ENCODE measurements around the gene ADARB2.

The ADARB2 gene

DNA sequence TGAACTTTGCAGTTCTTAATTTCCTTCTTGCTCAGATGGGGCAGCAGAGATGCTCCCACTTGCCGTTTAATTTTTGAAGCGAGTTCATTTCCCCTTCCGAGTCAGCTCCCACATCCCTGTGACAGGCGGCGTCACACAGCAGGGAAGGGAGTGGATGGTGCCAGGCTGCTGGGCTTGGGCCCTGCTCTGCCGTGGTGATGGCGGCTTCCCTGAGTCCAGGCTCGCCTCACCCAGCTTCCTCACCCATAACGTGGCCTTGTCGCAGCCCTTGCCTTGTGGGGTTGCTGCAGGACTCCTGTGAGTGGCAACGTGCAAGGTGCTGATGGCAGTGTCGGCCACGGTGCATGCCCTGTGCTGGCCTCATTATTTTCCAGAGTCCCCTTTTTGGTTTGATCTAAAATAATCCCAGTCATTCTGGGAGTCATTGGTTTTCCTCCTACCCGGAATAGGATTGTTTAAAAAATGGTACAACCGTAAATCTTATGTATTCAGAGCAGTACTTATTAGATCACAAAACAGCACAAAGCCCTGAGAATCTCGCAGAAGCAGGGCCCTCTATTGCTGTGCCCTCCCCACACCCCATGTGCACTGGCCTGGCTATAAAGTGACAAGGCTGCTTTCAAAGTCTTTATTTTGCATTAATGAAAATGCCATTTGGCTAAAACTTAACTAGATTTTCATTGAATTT lies 421.1 kb downstream of the ADARB2 start:
- DNase-seq (ENCODE audit: low spot score): no peak

DNA sequence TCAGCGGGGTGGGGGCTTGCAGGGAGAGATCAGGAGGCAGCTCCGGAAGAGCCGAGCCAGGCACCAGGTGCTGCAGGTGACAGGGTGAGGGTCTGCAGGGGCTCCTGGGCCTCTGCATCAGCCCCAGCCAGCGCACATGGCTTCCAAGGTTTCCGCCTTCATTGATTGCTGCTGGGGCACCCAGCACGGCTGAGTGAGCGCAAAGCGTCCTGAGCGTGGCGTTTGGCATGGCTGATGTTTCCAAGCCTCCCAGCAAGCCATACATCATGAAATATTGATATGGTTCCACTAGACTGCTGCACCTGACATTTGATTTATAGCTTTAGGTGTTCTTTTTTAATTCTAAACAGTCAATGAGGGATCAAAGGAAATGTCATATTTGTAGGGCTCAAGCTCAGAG lies 422.1 kb downstream of the ADARB2 start:
- no peak for DNase-seq (ENCODE audit: low spot score)

DNA sequence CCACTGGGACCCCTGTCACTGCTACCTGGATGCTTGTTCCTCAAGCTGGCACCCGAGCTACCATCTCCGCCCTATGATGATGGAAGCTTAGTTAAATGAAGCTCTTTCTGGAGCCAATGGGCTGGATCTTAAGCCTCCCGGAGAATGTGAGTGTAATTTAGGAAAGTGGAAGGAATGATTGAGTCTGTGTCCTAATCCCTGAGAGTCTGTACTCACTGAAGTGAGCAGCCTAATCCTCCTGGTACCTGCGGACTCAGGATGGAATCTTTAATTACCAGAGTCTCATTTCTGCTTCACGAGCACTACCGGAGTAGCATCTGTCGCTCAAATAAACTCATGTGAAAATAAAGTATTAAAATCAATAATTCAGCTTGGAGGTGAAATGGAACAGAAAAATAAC lies 425.6 kb downstream of the ADARB2 start:
- no peak for DNase-seq (ENCODE audit: low spot score)

DNA sequence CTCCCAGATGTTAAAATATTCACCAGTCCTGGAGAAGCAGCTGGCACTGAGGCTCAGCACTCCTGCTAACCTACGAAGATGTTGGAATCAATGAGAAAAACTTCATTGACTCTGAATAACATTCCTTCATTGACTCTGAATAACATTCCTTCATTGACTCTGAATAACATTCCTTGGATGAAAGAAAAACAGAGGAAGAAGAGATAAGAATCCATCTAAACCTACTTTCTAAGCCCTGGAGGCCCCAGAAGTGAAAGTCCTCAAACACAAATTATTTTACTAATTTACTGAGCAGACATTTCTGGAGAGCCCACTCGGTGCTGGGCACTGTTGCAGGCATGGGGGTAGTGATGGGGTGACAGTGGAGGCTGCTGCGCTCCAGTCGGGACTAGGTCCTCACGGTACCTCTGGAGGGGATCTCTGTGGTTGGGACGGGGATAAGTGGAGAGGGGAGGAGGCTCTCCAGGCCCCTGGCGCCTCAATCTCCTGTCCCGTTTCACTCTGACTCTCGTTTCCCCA lies 427.0 kb downstream of the ADARB2 start:
- no peak for DNase-seq (ENCODE audit: low spot score)

DNA sequence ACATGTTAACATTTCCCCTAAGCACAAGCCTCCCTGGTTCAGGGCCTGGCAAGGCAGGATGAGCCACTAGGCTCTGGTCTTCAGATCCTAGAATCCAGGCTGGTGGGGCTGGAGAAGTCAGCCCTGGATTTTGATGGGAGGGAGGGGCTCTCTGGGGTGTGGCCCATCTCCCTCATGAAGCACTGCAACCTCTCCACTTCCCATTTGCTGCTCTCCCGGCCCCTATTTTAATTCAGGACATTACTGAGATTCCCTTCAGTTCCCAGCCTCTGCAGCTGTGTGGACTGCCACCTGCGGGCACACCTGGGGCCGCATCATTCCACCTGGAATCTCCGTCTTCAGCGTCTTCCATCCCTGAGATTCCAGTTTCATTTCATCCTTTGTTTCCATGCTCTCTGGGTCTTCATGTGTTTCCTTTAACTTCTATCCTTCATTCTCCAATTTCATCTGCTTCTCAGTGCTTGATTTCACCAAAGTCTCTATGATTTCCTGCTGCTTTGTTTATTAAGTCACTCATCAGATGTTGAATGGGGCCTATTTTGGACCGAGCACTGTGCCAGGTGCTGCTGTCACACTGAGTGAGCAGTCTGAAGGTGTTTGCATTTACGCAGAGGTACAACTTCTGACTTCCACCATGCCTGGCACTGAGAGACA lies 427.6 kb downstream of the ADARB2 start:
- no peak for DNase-seq (ENCODE audit: low spot score)

DNA sequence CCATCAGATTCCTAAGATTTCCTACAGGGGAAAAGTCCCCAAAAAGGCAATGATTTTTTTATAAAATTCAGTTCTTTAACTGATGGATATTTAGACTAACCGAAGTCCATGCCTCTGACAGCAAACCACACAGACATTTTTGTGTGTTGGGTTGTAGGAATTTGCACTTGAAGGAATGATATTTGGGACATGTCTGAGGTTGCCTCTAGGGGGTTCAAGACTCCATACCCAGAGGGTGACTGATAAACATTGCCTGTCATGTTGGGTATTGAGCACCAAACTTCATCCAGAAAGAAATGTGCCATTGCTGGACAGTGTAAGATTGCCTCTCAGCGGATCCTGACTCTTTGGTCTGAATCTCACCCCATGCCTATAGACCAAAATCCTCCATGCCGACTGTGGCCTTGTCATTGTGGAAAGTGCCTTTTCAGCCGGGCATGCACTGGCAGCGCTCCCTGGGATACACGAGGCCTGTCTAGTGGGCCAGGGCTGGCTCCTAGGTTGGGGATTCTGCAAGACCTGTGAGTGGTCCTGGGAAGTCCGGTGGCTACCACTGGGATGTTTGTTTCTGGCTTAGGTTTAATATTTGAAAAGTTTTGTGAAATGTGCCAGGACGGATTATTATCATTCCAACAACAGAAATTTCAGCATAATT lies 428.2 kb downstream of the ADARB2 start:
- no peak for DNase-seq (ENCODE audit: low spot score)

DNA sequence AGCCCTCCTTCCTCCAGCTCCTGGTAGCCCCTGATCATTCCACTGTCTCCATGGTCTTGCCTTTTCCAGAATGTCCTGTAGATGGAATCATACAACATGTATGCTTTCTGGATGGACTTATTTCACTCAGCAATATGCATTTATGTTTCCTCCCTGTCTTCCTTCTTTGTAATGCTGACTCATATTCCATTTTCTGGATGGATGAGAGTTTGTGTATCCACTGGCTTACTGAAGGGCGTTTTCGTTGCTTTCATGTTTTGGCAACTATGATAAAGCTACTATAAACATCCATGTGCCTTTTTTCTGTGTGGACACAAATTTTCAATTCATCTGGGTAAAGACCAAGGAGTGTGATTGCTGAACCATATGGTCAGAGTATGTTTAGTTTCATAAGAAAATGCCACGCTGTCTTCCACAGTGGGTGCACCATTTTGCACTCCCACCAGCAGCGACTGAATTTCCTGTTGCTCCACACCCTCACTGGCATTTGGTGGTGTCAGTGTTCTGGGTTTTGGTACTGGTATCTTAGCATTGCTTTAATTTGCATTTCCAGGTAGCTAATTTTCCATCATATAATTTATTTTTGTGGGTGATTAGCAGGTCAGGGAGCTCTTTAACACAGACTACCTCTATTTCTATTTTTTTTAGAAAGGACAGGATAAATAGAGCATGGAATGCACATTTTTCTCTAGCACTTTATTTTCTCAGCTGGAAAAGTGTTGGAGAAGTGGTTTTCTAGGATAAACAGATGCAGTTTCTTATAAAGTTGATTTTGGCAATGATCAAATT lies 429.0 kb downstream of the ADARB2 start:
- no peak for DNase-seq (ENCODE audit: low spot score)

DNA sequence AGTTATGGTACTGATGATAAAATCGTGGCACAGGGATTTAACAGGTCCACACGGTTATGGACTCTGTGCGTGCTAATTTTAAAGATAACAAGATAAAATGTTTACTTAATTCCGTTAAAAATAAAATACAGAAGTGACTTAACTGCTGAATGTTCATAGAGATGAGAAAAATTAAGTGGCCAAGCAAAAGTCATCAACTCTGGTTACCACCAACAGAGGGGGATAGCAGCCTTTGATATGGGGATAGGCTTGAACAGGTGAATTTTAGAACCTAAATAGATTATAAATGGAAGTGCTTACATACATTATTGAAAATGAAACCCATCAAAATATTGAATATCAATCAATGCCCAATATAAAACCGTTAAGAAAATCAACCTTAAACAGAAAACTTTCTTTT lies 436.2 kb downstream of the ADARB2 start:
- no peak for DNase-seq (ENCODE audit: low spot score)

DNA sequence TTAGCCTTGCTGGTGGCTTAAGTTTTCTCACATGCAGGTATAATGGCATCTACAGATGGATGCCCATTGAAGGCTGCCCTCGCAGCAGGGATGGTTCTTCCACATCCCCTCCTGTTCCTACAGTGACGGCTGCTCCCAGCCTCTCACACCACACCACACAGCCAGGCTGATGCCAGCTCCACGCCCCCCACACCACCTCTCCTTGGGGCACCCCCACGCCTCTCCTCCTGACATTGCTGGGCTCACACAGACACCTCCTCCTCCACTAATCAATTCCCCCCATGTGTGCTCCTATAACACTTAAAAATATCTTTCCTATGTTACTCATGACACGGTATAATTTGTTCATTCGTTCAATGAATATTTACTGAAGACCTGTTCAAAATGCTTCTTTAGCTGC lies 437.1 kb downstream of the ADARB2 start:
- no peak for DNase-seq (ENCODE audit: low spot score)

DNA sequence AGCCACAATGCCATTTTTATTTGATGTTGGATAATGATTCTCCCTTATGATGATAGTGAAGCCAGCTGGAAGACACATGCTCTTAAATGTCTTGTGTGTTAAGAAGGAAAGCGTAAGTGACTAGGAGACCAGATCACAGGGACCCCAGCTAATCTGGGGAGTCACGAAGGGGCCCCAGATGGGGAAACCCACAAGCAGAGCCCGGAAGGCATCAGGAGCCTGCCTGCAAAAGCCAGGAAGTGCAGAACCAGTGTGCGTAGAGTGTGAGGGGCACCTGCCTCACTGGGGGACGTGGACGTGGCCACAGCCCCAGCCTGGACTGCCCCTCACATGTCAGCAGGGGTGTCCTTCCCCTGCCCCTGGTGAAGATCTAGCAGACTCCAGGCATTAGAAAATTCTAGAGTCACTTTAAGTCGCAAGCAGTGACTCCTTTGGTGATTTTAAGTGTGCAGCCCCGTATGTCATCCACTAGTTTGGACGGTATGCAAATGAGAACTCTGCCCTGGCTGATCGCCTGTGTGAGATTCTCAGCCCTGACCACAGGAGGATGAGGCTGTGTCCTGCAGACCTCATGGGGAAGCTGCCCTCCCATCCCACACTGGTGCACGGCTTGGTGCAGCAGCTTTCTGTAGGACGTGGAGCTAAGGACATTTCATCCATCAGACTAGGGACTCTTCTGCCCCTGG lies 438.1 kb downstream of the ADARB2 start:
- no peak for DNase-seq (ENCODE audit: low spot score)

DNA sequence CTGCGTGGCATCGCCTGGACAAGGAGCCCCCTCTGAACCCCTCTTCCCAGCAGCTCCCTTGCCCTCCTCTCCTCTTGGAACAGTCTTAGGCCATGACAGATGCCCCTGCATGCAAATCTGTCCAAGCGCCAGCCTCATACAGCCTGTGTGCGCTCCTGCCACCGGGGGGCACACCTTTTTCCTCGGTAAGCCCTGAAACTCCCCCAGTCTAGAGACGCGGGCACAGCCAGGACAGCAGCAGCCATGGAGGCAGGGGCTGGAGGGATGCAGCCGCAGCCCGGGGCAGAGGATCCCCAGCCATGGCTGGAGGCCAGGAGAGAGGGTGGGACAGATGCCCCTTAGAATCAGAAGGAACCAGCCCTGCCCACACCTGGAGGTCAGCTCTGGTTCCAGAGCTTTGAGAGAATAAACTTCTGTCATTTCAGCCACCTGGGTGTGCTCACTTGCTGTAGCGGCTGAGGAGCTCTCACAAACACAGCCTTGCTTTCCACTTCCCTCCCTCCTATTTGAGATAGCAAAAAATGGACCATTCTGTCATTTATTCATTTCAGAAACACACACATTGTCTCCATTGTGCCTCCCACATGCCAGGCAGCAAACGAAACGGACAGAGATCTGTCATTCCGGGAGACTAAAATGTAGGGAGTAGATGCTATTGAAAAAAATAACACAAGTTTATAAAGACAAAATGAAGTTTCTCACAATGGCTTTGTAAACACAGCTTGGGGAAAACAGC lies 439.6 kb downstream of the ADARB2 start:
- DNase-seq (ENCODE audit: low spot score): no peak

DNA sequence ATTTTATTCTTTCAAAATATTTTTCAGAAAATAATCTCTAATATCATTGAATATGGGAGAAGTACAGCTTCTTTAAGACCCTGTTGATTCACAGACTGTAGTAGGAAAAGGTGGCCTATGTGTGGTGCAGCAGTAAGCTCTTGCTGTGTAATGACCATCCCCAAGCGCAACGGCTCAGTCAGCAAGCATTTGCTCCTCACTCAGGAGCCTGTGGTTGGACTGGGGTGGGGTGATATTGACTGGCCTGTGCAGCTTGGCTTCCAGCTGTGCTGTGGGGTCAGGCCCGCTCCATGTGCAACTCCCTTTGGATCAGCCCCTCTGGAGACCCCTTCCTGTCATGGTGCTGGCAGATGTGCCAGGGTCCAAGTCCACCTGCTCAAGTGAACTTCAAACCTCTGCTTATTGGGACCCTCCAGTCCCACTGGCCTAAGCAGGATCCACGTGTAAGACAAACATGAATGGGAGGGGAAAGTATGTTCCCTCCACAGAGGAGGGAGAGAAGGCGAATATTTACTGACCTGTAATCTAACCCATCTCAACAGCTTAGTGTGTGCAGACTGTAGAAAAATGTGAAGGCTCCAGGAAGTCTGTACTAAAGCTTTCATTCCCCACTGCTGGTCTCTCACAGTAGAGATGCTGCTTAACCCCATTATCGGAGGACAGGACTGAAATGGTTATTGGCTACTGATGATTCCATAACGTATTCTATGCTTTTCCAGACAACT lies 441.4 kb downstream of the ADARB2 start:
- no peak for DNase-seq (ENCODE audit: low spot score)

DNA sequence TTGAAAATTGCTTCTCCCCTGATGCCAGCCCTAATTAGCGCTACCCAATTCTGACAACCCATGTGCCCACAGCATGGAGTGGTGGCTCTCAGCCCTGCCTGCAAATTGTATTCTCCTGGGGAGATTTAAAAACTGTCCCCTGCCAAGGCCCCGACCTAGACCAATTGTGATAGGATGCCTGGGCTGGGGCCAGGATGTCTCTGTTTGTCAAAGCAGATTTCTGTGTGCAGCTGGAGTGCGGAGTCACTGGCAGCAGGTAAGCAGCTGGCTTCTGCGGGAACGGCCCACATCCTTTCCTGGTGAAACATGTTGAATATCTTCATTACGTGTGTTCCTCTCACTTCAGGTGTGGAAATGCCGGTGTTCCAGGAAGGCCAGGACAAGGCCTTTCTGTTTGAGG lies 442.6 kb downstream of the ADARB2 start:
- DNase-seq (ENCODE audit: low spot score): no peak

DNA sequence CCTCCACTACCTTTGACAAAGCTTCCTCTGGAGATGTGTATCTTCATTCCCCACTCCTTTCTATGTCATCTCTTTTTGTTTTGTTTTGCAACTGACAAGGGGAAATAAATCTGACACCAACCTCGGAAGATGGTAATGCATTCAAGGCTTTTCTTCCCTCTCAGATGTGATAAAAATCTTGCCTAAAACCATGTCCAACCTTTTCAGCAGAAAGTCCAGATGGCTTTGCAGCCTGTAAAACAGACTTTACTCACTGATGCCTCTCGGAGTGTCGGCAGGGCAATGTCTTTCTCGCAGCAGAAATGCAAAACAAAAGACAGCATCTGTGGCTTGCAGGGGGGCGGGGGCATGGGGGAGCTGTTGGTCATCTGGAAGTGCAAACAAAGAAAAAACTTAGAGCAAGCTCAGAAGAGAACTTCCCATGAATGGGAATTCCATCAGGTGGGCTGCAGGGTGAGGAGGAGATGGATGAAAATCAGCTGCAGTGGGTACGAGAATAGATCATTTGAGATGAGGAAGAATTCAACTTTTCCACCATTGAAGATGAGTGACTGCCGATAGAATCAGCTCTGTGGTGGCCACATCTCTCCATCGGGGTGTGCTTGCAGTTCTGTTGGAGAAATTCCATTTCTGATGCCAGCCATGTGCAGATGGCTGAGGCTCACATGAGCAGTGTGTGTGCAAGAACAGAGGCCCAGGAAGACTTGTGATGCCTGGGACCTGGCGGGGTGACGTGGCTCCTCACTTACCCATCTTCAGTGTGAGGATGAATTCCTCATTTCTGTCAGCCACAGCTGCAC lies 443.5 kb downstream of the ADARB2 start:
- no peak for DNase-seq (ENCODE audit: low spot score)

DNA sequence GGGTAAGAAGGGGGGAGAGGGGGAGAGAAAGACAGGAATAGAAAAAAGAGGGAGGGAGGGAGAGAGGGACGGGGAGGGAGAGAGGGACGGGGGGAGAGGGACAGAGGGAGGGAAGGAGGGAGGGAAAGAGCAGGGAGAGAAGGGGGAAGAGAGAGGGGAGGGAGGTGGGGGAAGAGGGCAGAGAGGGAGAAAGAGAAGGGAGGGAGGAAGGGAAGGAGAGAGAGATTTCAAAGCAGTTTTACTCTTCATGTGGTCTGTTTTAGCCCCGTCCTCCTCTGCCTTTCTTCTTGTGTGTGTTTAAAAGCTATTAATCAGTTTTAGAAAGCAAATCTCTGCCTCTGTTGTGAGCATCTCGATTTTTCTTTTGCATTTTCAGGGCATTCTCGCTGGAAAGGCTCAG lies 444.2 kb downstream of the ADARB2 start:
- no peak for DNase-seq (ENCODE audit: low spot score)

DNA sequence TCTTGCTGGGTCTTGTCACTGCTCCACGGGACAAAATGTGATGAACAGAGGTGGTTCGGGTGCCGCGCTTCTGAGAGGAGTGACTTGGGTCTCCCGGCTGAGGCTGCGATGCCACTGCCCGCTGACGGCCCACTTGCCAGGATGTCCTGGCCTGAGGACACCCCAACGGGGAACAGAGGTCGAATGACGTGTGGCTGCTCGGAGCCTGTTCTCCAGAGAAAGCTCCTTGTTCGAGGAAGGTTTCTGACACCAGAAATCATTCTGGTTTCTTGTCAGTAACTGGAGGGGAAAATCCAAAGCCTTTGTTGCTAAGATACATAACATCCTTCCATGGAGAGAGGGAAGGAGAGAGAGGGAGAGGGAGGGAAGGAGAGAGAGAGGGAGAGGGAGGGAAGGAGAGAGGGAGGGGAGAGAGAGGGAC lies 444.7 kb downstream of the ADARB2 start:
- DNase-seq (ENCODE audit: low spot score): no peak

DNA sequence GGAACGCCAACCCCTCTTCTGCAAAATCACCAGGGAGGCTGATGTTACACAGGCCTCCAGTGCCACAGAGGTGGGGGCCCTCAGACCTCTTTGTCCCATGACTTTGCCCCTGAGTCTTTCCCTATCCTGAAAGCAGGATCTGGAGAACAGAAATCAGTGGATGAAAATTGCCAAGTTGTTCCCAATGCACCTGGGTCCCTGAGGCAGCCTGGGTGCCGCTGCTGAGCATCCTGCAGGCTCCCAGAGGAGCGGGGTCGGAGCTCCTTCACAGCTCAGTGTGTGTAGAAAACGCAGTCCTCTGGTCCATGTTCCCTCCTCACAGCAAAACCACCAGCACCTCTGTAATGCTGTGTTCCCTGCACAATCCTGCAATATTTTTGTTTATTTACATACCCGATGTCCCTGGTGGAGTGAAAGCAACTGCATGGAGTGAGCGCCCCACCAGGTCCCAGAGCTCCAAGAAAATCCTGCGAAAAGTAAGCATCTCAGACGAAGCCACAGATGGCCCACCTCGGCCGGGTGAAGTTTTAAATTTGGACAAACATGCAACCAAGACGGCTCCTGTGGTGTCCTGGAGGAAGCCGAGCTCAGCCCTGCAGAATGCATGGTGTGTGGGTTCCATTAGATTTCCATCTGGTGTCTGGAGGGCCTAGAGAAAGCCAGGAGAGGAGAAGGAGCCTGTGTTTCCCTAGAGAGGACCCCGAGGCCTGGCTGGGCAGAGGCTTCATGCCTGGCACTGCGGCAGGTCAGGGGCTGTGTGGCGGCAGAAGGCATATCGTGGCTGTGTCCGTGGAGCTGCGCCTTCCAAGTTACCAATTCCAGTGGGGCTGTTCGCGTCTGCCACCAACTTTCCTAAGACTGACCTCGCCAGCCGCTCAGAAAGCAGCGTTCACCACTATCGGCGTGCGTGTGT lies 445.9 kb downstream of the ADARB2 start:
- DNase-seq (ENCODE audit: low spot score): no peak

DNA sequence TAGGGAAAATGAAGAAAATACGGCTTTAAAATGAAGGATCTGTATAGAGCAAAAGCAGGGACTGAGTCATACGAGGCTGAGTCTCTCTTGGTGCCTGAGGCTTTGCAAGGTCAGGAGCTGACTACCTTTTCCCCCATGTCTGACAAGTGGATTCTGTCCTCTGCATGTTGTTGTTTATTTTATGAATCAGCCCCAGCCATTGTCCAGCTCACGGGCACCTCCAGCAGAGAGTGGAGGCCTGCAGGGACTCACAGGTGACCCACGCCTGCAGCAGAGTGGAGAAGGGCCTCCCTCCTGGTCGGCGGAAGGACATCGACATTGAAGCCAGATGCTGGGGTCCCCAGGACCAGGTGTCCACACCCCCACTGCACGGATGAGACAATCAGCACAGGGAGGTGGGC lies 447.3 kb downstream of the ADARB2 start:
- DNase-seq (ENCODE audit: low spot score): no peak

DNA sequence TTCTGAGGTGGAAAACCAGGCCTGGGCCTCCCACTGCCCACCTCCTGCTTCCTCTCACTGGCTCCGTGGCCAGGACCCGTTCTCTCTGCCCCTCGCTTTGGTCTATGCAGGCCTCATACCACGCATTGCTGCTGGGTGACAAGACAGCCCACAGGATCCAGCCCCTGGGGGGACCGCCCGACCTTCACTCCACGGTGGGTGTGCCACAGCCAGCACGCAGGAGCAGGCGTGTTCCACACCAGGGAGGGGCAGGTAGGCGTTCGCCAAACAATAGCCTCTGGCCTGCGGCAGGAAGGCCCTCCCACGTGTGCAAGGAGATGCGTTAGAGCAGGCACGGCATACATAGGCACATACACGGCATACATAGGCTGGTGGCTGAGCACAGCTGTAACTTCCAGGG lies 447.7 kb downstream of the ADARB2 start:
- DNase-seq (ENCODE audit: low spot score): no peak

All from ecto neural progenitor cell (in vitro differentiated cells).